ENCODE results near the gene IMMP2L.
"Not testable (repeated sequence)": the region's sequence is repeated elsewhere in the genome, so short reads cannot be mapped to it uniquely, and the experiment has no call there.

The IMMP2L gene

DNA sequence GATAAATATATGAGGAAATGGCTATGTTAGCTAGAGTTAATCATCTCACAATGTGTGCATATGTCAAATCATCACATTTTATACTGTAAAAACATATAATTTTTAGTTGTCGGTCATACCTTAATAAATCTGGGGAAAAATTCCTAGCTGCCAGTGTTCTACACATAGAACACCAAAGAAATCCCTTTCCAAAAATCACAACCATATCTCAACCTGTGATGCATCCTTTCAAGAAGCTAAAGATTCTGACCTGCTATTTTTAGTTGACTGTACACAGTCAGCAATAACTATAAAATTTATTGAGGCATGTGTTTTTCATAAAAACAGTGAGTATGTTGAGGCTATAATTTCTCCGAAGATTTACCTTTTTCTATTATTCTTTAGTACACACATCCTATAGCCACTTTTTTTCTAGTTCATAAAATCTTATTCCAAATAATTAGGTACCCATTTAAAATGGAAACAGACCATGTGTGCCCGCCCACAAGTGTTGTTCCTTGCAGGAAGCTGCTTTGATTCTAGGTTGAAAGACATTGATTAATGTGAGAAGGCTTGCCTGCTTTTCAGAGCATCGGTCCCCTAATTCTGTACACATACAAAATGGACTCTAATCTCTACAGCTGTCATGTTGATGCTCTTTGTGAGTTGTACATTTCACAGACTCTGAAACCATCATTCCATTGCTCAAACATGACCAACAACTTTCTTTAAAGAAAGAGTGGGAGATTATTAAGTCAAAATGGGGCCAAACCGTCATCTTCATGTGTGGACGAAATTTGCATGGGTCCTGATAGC lies 588.9 kb downstream of the IMMP2L start:
- no peak for DNase-seq

DNA sequence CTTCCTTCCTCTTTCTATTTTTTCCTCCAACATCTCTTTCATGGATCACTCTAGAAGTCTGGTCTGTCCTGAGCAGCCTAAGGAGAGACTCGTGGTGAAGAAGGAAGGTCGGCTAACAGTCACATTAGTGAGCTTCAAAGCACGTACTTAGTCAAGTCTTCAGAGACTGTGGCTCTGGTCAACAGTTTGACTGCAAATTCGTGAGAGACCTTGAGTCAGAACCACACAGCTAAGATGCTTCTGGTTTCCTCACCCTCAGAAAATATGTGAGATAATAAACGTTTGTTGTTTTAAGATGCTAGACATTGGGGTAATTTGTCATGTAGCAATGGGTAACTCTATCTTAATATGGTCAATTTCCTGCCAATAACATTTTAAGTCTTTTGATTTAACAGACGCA lies 597.5 kb downstream of the IMMP2L start:
- DNase-seq: no peak

DNA sequence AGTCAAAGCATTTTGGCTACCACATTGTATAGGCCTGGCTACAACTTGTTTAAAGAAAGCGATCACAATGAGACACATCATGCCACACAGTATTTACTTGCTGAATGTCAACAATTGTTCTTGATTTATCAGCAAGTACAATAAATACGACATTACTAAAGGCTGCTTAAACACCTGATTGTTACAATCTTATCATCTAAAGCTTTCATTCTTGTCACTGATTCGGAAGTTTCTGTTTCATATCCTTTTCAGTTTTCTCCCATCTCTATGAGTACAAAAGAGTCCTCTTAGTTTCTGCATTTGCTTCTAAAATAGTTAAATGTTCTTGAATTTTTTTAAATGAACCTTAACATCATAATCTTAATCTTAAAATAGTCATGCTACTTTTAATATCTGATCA lies 599.5 kb downstream of the IMMP2L start:
- no peak for DNase-seq

DNA sequence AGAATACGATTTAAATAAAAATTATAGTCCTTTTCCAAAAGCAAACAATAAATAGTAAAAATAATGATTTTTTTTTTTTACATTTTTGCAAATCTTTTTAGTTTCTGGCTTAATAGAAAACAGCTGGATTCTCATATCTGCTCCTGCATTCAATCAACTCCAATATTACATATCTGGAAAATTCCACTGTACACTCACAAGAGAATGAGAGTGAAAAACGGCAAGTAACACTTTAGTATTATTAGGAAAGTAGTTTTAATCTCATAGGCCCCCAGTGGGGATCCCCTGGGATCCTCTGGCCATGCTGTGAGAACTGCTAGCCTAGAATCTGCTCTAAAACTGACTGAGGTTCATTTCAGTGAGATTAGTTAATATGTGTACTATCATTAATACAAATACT lies 599.9 kb downstream of the IMMP2L start:
- DNase-seq: no peak

DNA sequence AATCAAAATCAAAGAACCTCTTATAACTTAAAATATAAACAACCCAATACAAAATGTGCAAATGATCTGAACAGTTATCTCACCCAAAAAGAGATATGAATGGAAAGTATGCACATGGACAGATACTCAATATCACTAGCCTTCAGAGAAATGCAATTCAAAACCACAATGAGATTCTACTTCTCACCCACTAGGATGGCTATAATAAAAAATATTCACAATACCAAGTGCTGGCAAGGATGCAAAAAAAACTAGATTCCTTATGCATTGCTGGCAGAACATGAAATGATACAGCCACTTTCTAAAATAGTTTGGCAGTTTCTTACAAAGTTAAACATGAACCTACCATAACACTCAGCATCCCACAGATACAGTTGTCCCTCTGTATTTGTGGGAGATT lies 601.5 kb downstream of the IMMP2L start:
- DNase-seq: no peak

DNA sequence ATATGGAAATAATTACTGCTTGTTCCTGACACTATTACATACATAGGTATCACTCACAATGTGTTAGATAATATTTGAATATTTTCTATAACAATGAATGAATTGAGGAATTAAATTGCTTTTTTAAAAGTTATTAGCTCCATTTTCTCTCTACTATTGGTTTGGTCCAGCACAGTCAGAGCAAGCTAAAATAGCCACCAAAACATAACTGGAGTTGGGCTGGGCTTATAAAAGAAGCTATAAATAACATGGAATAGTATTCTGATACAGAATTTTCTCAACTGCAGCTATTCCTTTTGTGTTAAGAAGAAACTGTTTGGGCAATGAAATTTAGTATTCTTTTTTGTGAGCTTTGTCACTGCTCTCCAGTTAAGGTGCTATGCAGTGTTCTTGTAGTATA lies 614.0 kb downstream of the IMMP2L start:
- no peak for DNase-seq

DNA sequence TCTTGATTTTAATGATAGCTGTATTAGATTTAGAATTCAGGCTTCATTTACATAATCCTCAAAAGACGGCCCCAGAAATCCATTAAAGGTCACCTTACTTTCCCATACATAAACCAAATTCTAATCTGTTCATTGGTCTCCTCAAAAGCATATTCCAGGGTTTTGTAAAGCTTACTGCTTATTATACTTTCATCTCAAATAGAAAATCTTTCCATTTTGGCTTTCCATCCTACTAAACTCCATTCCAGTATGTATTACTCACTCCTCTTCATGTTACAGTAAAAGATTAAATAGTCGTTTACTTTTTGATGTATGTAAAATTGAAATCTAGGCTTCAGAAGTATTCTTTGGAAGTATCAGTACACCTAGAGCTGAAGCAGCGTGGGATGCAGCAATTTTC lies 614.9 kb downstream of the IMMP2L start:
- no peak for DNase-seq

DNA sequence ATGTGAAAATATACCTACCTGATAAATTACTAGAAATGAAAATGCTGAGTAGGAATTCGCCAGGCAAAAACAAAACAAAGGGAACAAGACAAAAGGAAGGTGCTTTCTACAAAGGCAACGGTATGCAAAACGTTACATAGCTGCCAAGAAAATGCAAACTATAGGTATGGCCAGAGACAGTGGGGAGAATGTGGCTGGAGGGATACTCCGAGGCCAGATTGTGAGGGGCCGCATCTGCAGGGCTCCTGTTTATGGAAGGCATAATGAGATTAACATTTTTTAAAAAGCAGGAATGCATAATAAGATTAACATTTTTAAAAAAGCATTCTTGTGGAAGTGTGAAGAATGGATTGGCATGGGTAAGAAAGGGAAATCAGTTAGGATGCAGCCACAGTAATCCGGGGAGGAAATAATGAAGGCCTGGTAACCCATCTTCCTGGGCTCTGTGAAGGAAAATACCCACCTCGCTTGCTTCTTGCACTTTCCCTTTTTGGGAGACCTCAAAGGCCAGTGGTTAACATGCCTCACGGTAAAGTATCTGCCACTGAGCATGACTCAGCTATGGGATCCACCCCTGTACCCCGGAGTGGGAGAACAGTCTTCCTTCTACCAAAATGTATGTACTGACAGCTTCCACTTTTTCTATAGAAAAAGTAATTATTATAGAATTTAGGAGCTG lies 617.2 kb downstream of the IMMP2L start:
- DNase-seq: no peak

DNA sequence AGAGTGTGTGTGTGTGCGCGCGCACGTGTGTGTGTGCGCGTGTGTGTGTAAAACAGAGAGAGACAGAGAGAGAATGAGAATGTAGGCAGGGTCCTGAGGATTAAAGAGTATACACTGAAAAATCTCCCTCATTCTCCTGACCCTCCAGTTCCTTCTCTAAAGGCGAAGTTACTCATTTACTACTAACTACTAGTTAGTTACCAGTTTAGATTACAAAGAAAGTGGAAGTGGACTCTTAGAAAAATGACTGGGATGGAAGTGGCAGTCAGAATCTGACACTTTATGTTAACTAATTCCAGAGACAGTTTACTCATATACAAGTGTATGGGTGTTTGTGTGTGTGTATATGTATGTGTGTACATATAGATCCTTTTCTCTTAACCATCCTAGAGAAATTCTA lies 617.8 kb downstream of the IMMP2L start:
- no peak for DNase-seq

DNA sequence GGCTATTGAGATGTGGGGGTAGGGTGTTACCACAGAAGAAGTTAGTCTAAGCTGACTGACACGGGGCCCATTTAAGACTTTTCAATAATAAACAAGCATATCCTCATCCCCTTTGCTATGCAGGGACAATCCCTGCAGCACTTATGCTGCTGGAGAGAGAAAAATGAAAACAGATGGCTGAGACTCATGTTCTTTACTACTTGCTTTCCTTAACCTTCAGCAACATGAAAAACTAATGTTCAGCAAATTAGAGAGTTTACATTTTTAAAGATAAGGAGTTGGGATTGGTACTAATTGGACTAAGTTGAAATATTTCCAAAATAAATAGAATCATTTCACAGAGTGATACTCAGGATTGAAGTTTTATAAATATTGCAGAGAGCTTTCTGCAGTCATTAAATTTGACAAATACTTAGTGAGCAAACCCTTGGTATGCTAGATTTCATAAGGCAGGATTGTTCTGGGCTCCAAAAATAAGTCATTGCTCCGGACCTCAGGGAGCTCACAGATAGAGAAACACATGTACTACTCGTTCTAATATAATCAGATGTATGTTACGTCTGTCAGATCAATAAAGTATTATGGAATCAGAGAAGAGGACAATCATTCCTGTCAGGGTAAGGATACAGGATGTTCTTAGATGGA lies 618.5 kb downstream of the IMMP2L start:
- no peak for DNase-seq

DNA sequence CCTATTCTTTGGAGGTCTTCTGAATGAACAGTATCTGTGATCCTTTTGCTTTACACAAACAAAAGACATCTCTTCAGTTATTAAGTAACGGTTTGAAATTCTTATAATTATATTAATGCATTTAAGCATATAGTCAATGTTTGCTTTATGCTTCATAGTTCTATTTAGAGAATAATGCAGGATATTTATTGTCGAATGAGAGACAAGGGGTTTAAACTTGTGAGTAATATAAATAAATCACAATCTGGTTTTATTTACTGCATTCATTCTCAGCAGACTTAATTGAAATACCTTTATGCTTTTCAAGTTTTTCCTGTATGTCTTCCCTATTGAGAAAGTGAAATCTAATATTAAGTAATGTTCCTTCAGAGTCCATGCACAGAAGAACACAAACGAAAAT lies 620.9 kb downstream of the IMMP2L start:
- DNase-seq: no peak

DNA sequence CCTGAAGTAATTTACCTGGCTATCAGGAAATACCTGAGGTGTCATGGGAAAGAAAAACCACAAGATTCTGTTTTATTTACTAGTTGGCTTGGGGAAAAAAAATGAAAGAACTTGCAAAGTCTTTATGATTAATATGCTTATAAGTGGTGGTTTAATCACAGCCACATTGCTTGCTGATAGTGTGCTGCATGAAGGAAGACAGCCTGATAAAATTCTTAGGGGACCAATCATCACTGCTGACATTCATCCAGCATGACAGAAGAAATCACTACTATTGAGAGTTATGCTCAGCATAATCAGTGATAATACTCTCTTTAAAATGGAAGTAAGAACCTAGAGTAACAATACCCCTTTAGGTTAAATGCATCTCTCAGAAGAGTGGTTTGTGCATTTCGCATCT lies 621.5 kb downstream of the IMMP2L start:
- DNase-seq: no peak

DNA sequence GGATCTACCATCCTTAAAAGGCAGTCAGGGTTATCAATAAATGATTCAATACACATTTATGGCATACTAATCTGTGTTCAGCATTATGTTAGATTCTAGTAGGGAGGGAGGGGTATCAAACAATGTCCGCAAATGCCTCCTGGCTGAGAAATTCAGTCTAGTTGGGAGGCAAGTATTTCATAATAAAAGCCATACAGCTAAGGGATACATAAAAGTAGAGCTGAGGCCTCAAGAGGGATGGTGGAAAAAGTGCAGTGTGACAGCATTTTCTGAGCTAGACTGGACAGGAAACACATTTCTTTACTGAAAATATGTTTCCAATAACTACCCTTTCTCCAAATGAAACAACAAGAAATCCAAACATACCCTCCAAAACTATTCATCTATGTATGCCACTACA lies 624.1 kb downstream of the IMMP2L start:
- DNase-seq: no peak

DNA sequence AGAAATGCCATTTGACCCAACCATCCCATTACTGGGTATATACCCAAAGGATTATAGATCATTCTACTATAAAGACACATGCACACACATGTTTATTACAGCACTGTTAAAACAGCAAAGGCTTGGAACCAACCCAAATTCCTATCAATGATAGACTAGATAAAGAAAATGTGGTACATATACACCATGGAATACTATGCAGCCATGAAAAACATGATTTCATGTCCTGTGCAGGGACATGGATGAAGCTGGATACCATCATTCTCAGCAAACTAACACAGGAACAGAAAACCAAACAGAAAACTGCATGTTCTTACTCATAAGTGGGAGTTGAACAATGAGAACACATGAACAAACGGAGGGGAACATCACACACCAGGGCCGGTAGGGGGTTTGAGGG lies 625.6 kb downstream of the IMMP2L start:
- DNase-seq: not testable (repeated sequence)

DNA sequence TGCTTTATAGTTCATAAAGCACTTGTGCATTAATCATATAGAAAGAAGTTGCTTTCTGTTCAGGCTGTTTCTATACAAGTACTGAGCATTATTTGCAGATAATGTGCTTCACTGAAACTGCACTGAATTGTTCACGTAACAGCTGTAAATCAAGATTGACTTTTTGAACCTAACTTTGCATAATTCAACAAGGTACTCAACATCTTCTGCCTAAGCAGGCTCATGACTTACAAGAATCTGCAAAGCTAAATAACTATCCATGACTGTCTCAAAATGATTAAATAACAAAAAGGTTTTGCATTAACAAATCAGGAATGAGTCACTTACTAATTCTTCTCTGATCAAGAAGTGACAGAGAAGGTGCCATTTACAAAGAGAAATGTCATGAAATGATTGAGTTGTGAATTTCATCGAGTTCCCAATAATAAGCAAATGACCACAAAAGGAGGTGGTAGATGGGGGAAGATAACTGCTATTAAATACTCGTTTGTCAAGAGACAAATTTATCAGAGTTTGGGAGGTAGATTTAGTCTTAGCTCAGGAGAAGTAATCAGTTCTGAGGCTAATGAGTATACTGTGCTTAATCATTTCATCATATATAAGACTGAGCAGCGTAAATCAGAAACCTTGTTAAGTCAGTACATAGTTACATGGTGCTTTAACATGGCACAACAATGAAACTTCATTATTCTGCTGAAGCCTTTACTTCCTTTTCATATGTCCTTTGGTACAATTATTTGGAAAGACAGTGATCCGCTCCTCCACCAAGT lies 632.6 kb downstream of the IMMP2L start:
- DNase-seq: no peak

DNA sequence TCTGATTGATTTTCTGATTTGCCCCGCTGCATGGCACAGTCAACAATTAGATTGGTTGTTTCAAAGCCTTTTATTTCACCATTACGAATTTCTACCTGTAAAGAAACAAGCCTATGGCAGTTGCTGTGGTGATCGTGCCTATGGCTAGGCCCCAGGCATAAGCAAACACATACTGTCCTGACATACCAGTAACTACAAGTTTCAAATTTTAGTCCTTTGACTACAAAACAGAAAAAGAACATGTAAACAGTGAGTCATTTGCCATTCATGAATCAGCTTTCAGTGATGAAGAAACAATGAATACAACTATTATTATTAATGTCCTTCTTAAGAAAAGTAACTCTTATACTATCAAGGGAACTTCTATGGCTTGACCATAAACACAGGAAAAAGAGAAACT lies 639.4 kb downstream of the IMMP2L start:
- DNase-seq: no peak

DNA sequence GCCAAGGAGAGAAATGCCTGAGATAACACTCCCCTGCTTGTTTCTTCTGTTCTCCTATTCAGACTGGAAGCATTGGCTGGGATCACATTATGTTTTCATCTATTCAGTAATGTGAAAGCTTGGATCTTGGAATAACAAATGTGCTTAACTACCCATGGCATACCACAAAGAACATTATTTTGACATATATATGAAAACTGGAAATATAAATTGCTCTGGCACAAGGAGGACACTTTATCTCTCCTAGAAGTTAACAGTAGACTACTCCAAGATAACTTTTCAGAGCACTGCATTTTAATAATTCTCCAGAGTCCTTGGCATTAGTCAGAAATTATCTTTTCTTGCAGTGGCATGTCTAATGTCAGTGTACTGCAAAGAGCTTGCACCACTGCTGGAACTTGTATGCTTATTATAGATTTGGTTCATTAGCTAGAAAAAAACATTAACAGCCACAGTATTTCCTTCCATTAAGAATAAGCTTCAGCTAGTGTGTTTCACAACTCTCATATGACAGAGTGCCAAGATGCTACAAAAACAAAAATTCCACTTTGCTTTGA lies 640.6 kb downstream of the IMMP2L start:
- no peak for DNase-seq

DNA sequence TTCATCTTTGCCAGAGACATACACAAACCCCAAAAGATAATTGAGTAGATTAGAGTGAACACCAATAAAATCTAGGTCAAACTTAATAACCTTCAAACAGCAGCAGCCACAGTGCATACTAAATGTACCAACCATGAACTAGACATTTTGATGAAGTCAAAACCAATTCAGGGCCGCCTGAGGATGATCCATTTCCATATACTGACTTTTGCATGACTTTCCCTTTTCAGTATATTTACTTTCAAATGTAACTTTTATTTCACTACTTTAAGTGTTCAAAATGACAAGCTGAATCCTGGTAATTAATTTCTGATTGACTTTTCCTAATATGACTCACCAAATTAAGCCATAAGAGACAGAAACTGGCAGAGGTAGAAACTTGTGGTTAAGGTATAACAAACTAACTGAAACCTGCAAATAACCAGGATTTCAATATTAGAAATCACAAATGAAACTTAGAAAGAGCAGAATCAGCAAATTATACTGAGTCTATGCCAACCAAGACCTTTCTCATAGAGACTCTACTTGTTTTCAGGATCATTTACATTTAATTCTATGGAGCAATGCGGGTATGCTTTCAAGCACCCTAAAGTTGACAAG lies 643.2 kb downstream of the IMMP2L start:
- no peak for DNase-seq

DNA sequence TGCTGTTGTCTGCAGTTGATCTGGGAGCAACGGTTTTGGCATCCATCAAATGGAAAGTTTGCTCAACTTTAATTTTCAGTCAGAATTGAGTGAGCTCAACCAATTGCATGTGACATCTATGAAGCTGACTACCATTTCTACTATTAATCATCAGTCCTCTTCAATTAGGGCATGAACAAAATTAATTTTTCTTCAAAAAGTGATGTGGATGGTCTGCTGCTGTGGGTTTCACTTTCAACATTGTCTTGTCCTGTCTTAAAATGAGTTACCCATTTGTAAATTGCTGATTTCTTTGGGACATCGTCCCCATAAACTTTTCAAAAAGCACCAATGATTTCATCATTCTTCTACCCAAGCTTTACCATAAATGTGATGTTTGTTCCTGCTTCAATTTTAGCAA lies 648.0 kb downstream of the IMMP2L start:
- no peak for DNase-seq

DNA sequence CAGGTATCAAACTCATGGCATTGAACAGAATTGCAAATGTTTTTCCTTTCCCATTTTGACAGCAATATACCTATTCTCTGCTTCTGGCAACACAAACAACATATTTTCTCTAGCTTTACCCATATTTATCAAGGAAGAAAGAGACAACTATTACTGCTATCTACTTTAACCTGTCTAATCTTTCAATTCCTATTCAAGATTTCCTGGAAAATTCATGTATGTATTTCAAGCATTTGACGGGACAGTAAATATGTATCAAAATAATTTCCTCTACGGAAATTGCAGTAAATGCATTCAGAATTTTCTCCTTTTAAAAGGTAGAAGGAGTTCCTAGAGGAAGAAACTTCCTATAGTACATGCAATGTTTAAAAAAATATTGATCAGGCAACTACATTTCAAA lies 650.7 kb downstream of the IMMP2L start:
- DNase-seq: no peak

DNA sequence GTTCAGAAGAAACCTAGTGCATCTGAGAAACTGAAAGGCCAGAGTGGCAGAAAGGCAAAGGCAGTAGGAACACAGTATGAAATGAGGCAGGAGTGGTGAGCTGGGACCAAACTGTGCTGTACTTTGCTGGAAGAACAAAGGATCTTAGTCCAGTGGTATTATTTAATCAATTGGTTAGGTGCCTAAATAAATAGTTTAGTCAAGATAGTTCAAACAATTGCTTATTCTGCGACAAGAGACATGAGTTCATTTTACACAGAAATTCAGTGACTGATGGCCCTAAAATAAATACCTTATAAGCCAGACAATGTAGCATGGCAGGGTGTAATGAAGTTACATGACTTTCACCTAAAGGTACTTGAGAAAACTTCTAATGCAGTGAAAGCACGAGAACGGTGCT lies 653.2 kb downstream of the IMMP2L start:
- no peak for DNase-seq

DNA sequence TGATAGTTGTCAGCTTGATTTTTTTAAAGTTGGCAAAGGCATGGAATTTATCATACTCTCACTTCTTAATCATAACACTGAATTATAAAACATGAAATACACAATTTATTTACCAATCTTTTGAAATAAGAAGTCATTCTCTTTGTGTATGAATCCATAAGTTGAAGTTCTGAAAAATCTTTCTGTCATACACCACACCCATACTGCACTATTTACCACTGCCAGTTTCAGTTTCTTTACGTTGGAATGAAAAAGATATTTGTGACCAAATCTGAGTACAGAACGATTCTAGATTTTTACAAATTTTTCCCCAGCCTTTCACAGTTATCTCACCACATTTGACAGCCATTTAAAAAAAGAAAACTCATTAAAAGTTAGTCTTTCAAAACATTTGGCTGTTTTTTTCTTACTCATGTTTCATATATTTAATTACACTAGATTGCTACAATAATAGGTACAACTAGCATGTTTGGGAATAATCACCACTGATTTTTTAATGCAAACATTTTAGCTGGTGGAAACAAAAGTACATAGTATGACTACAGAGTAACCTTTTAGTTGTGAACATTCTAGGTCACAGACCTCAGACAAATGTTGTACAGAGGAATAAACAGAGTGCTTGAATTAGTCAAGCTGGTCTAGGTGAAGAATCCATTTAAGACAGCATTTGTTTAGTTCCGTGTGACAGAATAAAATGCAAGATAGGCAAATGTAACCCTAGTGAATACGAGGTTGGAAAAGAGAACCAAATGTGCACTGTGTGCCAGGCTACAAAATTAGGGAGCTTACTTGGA lies 656.3 kb downstream of the IMMP2L start:
- DNase-seq: no peak

Data from stimulated activated CD4-positive, alpha-beta T cell treated with anti-CD3 and anti-CD28 coated beads, Interleukin-4, amount 100 ng/mL, for 4 hours (primary cell).